Keratinocyte (primary cell): ENCODE measurements around the gene CCT8. TPM values are rescaled to one million over a fixed set of nuclear protein-coding genes. Genes with fewer than 3 reads are reported as not detected.

ENCODE experiments used
- DNase-seq: peaks from one replicate; pipeline ENCODE4 v3.0.0-alpha.2; 2011; ENCODE audit warnings: low read depth, missing footprints, low spot score
- FAIRE-seq: peaks from 2 replicates; lab custom pipeline; 2011; peaks lifted over from hg19 to GRCh38; lab: Jason Lieb, UNC
- H2AFZ ChIP-seq: 2 replicates; pipeline ENCODE4 v1.6.0; 2012; ENCODE audit warnings: low read length, control low read depth, inconsistent platforms; ENCODE audit not compliant: control insufficient read depth
- H3K27ac ChIP-seq: 2 replicates; pipeline ENCODE4 v1.5.1; 2011; ENCODE audit warnings: low read length; ENCODE audit not compliant: control insufficient read depth, insufficient read depth
- H3K27me3 ChIP-seq: 3 replicates; pipeline ENCODE4 v1.6.0; 2011; ENCODE audit warnings: low read length; ENCODE audit not compliant: control insufficient read depth, insufficient read depth; ENCODE audit errors: extremely low read depth
- H3K36me3 ChIP-seq, 2 experiments: 2 replicates in 1 of 2; 3 replicates in 1 of 2; pipeline ENCODE4 v1.5.1; 2011; ENCODE audit warnings: low read length in 2 of 2, mild to moderate bottlenecking in 1 of 2; ENCODE audit not compliant: control insufficient read depth in 2 of 2, insufficient read depth in 2 of 2; ENCODE audit errors: extremely low read depth in 1 of 2
- H3K4me1 ChIP-seq: 3 replicates; pipeline ENCODE4 v1.5.1; 2011; ENCODE audit warnings: low read length; ENCODE audit not compliant: control insufficient read depth, insufficient read depth; ENCODE audit errors: extremely low read depth
- H3K4me2 ChIP-seq: 3 replicates; pipeline ENCODE4 v1.6.0; 2011; ENCODE audit warnings: low read depth, low read length; ENCODE audit not compliant: control insufficient read depth, insufficient read depth; ENCODE audit errors: extremely low read depth
- H3K4me3 ChIP-seq, 3 experiments: fragments of 200-600 bp in 1 of 3; sonication (generic) in 1 of 3; 2 replicates in 2 of 3; 3 replicates in 1 of 3; pipeline ENCODE4 v1.5.1; 2011 to 2016; ENCODE audit warnings: low read length in 3 of 3, mild to moderate bottlenecking in 3 of 3, control low read depth in 2 of 3, inconsistent platforms in 1 of 3, low read depth in 1 of 3, mixed read lengths in 1 of 3, mixed run types in 1 of 3, moderate library complexity in 1 of 3; ENCODE audit not compliant: control insufficient read depth in 2 of 3, insufficient read depth in 2 of 3; ENCODE audit errors: extremely low read depth in 1 of 3
- H3K79me2 ChIP-seq: 2 replicates; pipeline ENCODE4 v1.6.0; 2012; ENCODE audit warnings: low read length; ENCODE audit not compliant: control insufficient read depth, insufficient read depth
- H3K9ac ChIP-seq: 3 replicates; pipeline ENCODE4 v1.6.0; 2011; ENCODE audit warnings: low read length; ENCODE audit not compliant: control insufficient read depth, insufficient read depth; ENCODE audit errors: extremely low read depth
- H3K9me1 ChIP-seq: 3 replicates; pipeline ENCODE4 v1.6.0; 2011; ENCODE audit warnings: low read length; ENCODE audit not compliant: control insufficient read depth, insufficient read depth; ENCODE audit errors: extremely low read depth
- H3K9me3 ChIP-seq: 2 replicates; pipeline ENCODE4 v1.5.1; 2012; ENCODE audit warnings: low read depth, low read length; ENCODE audit not compliant: control insufficient read depth
- H4K20me1 ChIP-seq: 3 replicates; pipeline ENCODE4 v1.6.0; 2011; ENCODE audit warnings: low read length; ENCODE audit not compliant: control insufficient read depth, insufficient read depth; ENCODE audit errors: extremely low read depth
- EZH2 ChIP-seq: IDR thresholded peaks from one replicate; pipeline ENCODE4 v1.6.1; 2012; ENCODE audit warnings: inconsistent platforms, mild to moderate bottlenecking, low read length, moderate library complexity
- dilution Hi-C: fragments of 300-500 bp; cut with MboI; formaldehyde crosslinking; loops from one replicate; pipeline ENCODE4 v1.7.0; 2020; ENCODE audit warnings: low sequenced_read_pairs; ENCODE audit not compliant: extremely low pct_ligation_motif_present
- polyA plus RNA-seq, 5 experiments: library from polyadenylated mRNA; depleted of rRNA in 3 of 5; stranded (reverse) in 3 of 5; stranded (forward) in 1 of 5; unstranded in 1 of 5; fragments of >200 nt; gene quantifications; 1 replicate in 1 of 5; 2 replicates in 3 of 5; 3 replicates in 1 of 5; pipeline versions ENCODE4 v1.2.1 to v1.2.3, GENCODE V29; 2011 to 2012; ENCODE audit warnings: missing spikeins in 2 of 5, low read depth in 1 of 5, low replicate concordance in 1 of 5
- TF ChIP-seq, protein P1 (sequence below), 3 experiments: IDR thresholded peaks in 1 of 3; conservative IDR thresholded peaks in 1 of 3; optimal IDR thresholded peaks in 1 of 3; 2 replicates in 2 of 3; 3 replicates in 1 of 3; pipeline versions ENCODE3 to v1.5.1; 2011; ENCODE audit warnings: low read length in 3 of 3, mild to moderate bottlenecking in 3 of 3, moderate library complexity in 2 of 3, control low read depth in 1 of 3, inconsistent platforms in 1 of 3; ENCODE audit not compliant: insufficient read depth in 2 of 3; ENCODE audit errors: extremely low read depth in 1 of 3

The CCT8 gene
- polyA plus RNA-seq, 1 donor (not counting 4 experiments of a cell fraction or from before 2014, with no cell fraction given): 281 TPM

- no peak overlapping the region for H3K4me2 ChIP-seq
- no peak overlapping the region for H3K9ac ChIP-seq
- no peak overlapping the region for H3K27ac ChIP-seq
- no peaks in the 10 kb centered on the region for H3K36me3 ChIP-seq
- no peaks in the 10 kb centered on the region for H3K9me1 ChIP-seq
- H3K4me3 ChIP-seq: no peak overlapping the region
- DNase-seq (no peak), FAIRE-seq (peak; percentile 67)
- peak overlapping the region; percentile 39 for H2AFZ ChIP-seq
- dilution Hi-C loops: no loop called here
- no peaks in the 10 kb centered on the region for H4K20me1 ChIP-seq
- H3K27me3 ChIP-seq: no peaks in the 10 kb centered on the region
- no peak for TF ChIP-seq EZH2
- TF ChIP-seq, protein P1, sequence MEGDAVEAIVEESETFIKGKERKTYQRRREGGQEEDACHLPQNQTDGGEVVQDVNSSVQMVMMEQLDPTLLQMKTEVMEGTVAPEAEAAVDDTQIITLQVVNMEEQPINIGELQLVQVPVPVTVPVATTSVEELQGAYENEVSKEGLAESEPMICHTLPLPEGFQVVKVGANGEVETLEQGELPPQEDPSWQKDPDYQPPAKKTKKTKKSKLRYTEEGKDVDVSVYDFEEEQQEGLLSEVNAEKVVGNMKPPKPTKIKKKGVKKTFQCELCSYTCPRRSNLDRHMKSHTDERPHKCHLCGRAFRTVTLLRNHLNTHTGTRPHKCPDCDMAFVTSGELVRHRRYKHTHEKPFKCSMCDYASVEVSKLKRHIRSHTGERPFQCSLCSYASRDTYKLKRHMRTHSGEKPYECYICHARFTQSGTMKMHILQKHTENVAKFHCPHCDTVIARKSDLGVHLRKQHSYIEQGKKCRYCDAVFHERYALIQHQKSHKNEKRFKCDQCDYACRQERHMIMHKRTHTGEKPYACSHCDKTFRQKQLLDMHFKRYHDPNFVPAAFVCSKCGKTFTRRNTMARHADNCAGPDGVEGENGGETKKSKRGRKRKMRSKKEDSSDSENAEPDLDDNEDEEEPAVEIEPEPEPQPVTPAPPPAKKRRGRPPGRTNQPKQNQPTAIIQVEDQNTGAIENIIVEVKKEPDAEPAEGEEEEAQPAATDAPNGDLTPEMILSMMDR (optimal IDR thresholded peaks at IDR 0.05 in 1 of 3, IDR thresholded peaks at IDR 0.05 in 1 of 3, conservative IDR thresholded peaks at IDR 0.05 in 1 of 3; ENCODE audit: extremely low read depth in 1 of 3, insufficient read depth in 2 of 3, low read length in 3 of 3): no peak
- H3K4me1 ChIP-seq: peaks cover 7% of the 10 kb centered on the region
- H3K9me3 ChIP-seq: no peaks in the 10 kb centered on the region
- no peaks in the 10 kb centered on the region for H3K79me2 ChIP-seq
Observed at GRCh38 chr21:29114765-29115500, 41.5 kb upstream of the CCT8 start.

GRCh38 chr21:29105218-29105617 is 31.8 kb upstream of the CCT8 start:
- peak; percentile 76 for DNase-seq
- peak overlapping the region; percentile 75 for H2AFZ ChIP-seq

More at GRCh38 chr21:29105218-29105617, 31.8 kb upstream of the CCT8 start:
- Histone ChIP-seq H3K4me2 (peak overlapping the region; percentile 40), H3K36me3 (no peaks in the 10 kb centered on the region), H3K79me2 (no peaks in the 10 kb centered on the region), H3K27ac (peak overlapping the region; percentile 44), H3K9ac (no peak overlapping the region), H3K9me1 (no peaks in the 10 kb centered on the region), H4K20me1 (no peaks in the 10 kb centered on the region), H3K27me3 (no peaks in the 10 kb centered on the region), H3K9me3 (no peaks in the 10 kb centered on the region), H3K4me1 (peaks cover 13% of the 10 kb centered on the region), H3K4me3 (no peak overlapping the region)
- FAIRE-seq: peak; percentile 94
- TF ChIP-seq, protein P1 (optimal IDR thresholded peaks at IDR 0.05 in 1 of 3, IDR thresholded peaks at IDR 0.05 in 1 of 3, conservative IDR thresholded peaks at IDR 0.05 in 1 of 3; ENCODE audit: extremely low read depth in 1 of 3, insufficient read depth in 2 of 3, low read length in 3 of 3): peak in 1 of 3 experiments; percentile 37
- no peak for TF ChIP-seq EZH2
- dilution Hi-C loops: no loop called here
